Endometrial microvascular endothelial cells (primary cell): ENCODE measurements around the gene IL19. TPM values are rescaled to one million over a fixed set of nuclear protein-coding genes. Genes with fewer than 3 reads are reported as not detected.

Experiments
- total RNA-seq: library from RNA; depleted of rRNA; stranded (reverse); fragments of >200 nt; gene quantifications from one replicate; pipeline ENCODE4 v1.2.3, GENCODE V29; 2015; ENCODE audit errors: inconsistent ontology term

Gene IL19
- total RNA-seq, 1 donor from 2014 or later, result not detected

Other genes starting within 250 kb of the IL19 start
- gene EIF2D, start 158.3 kb upstream of the IL19 start, total RNA-seq, result 63.6 TPM
- gene DYRK3, start 135.2 kb upstream of the IL19 start, total RNA-seq, result 16.4 TPM
- gene MAPKAPK2, start 85.9 kb upstream of the IL19 start, total RNA-seq, result 52.9 TPM
- gene IL10, start 1.7 kb downstream of the IL19 start, total RNA-seq, result not detected
- gene IL20, start 94.8 kb downstream of the IL19 start, total RNA-seq, result not detected
- not detected for gene IL24, start 126.7 kb downstream of the IL19 start, total RNA-seq
- gene FCMR, start 151.2 kb downstream of the IL19 start, total RNA-seq, result not detected
- gene PIGR, start 175.7 kb downstream of the IL19 start, total RNA-seq, result not detected
- not detected for gene FCAMR, start 199.7 kb downstream of the IL19 start, total RNA-seq